Neural progenitor cell (in vitro differentiated cells): ENCODE results near the gene OSBPL1A. TPM values are rescaled to one million over a fixed set of nuclear protein-coding genes. Genes with fewer than 3 reads are reported as not detected.

Experiments used
- DNase-seq: peaks from one replicate; pipeline ENCODE4 v3.0.0-alpha.2; 2016; ENCODE audit warnings: low spot score
- H2AFZ ChIP-seq: fragments of 200-600 bp; sonication (generic); replicated peaks from 2 replicates; pipeline ENCODE4 v1.6.1; 2016; ENCODE audit warnings: antibody characterized with exemption
- H3F3A ChIP-seq: fragments of 200-600 bp; sonication (generic); 2 replicates; pipeline ENCODE4 v1.6.1; 2016; ENCODE audit warnings: antibody characterized with exemption, low read depth
- H3K27ac ChIP-seq: fragments of 200-600 bp; sonication (generic); 2 replicates; pipeline ENCODE4 v1.5.1; 2016; ENCODE audit warnings: mild to moderate bottlenecking
- H3K27me3 ChIP-seq: fragments of 200-600 bp; sonication (generic); 2 replicates; pipeline ENCODE4 v1.6.1; 2016; ENCODE audit warnings: mild to moderate bottlenecking, moderate library complexity
- H3K36me3 ChIP-seq: fragments of 200-600 bp; sonication (generic); 2 replicates; pipeline ENCODE4 v1.5.1; 2016
- H3K4me1 ChIP-seq: fragments of 200-600 bp; sonication (generic); 2 replicates; pipeline ENCODE4 v1.6.1; 2016; ENCODE audit warnings: mixed run types
- H3K4me2 ChIP-seq: fragments of 200-600 bp; sonication (generic); 2 replicates; pipeline ENCODE4 v1.6.1; 2016
- H3K4me3 ChIP-seq: fragments of 200-600 bp; sonication (generic); 2 replicates; pipeline ENCODE4 v1.5.1; 2016
- H3K79me2 ChIP-seq: fragments of 200-600 bp; sonication (generic); 2 replicates; pipeline ENCODE4 v1.6.1; 2016; ENCODE audit warnings: low read depth
- H3K9ac ChIP-seq: fragments of 200-600 bp; sonication (generic); 2 replicates; pipeline ENCODE4 v1.6.1; 2016
- H3K9me3 ChIP-seq: fragments of 200-600 bp; sonication (generic); 2 replicates; pipeline ENCODE4 v1.5.1; 2016; ENCODE audit warnings: low read depth
- H4K20me1 ChIP-seq: fragments of 200-600 bp; sonication (generic); 2 replicates; pipeline ENCODE4 v1.6.1; 2016; ENCODE audit warnings: low read depth
- H3K27ac Mint-ChIP-seq: 3 replicates; pipeline ENCODE4 v1.8.0; 2021; ENCODE audit warnings: mixed read lengths
- H3K27me3 Mint-ChIP-seq: 2 replicates; pipeline ENCODE4 v1.8.0; 2022; ENCODE audit warnings: low read depth, mild to moderate bottlenecking, inconsistent platforms, moderate library complexity, mixed read lengths; ENCODE audit not compliant: insufficient read depth
- H3K36me3 Mint-ChIP-seq: 3 replicates; pipeline ENCODE4 v1.8.0; 2021; ENCODE audit warnings: mixed read lengths
- H3K4me1 Mint-ChIP-seq: 3 replicates; pipeline ENCODE4 v1.8.0; 2021; ENCODE audit warnings: mixed read lengths
- H3K4me3 Mint-ChIP-seq: 3 replicates; pipeline ENCODE4 v1.8.0; 2021; ENCODE audit warnings: mild to moderate bottlenecking, moderate library complexity, mixed read lengths
- H3K9me3 Mint-ChIP-seq: 3 replicates; pipeline ENCODE4 v1.8.0; 2020; ENCODE audit warnings: mixed read lengths
- EZH2 ChIP-seq: fragments of 200-600 bp; sonication (generic); IDR thresholded peaks from 2 replicates; pipeline ENCODE4 v1.6.1; 2017; ENCODE audit warnings: antibody characterized with exemption, mild to moderate bottlenecking, moderate library complexity
- EZH2phosphoT487 ChIP-seq: fragments of 200-600 bp; sonication (generic); IDR thresholded peaks from 2 replicates; pipeline ENCODE4 v1.6.1; 2017; ENCODE audit warnings: antibody characterized with exemption
- total RNA-seq: library from RNA; depleted of rRNA; stranded (reverse); fragments of >200 nt; gene quantifications from 2 replicates; pipeline ENCODE4 v1.2.3, GENCODE V29; 2015; ENCODE audit warnings: low replicate concordance
- TF ChIP-seq, protein P1 (sequence below): fragments of 200-600 bp; sonication (generic); IDR thresholded peaks from 2 replicates; pipeline ENCODE4 v1.5.1; 2017; ENCODE audit warnings: antibody characterized with exemption, mild to moderate bottlenecking

OSBPL1A gene
- total RNA-seq, 1 donor from 2014 or later, result 75.0 TPM

DNA sequence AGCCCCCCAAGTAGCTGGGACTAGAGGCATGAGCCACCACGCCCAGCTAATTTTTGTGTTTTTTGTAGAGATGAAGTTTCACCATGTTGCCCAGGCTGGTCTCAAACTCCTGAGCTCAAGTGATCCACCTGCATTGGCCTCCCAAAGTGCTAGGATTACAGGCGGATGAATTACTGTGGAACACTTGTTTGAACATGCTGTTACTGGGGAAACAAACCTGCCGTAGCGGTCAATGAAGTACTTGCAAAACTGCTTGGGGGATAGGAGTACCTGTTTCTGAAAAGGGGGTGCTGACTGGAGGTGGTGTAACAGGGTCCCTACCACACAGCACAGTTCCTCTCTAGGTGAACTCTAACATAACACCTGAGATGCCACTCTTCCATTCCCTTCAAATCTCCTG is 22.9 kb upstream of the OSBPL1A start:
- H3K9ac ChIP-seq, result no peak overlapping the region
- H2AFZ ChIP-seq, result no peak overlapping the region
- no peaks in the 10 kb centered on the region for H3K9me3 ChIP-seq
- H3K27ac Mint-ChIP-seq, result no peak overlapping the region
- H3K4me3 ChIP-seq, result no peak overlapping the region
- no peaks in the 10 kb centered on the region for H3K36me3 ChIP-seq
- DNase-seq, result no peak
- no peak overlapping the region for H3K27ac ChIP-seq
- peaks cover 2% of the 10 kb centered on the region for H3F3A ChIP-seq
- H3K4me1 Mint-ChIP-seq, result peaks cover under 1% of the 10 kb centered on the region
- no peaks in the 10 kb centered on the region for H4K20me1 ChIP-seq
- peaks cover 2% of the 10 kb centered on the region for H3K36me3 Mint-ChIP-seq
- no peaks in the 10 kb centered on the region for H3K79me2 ChIP-seq
- H3K27me3 ChIP-seq, result peaks cover 14% of the 10 kb centered on the region
- peaks cover 4% of the 10 kb centered on the region for H3K27me3 Mint-ChIP-seq
- H3K4me3 Mint-ChIP-seq, result no peak overlapping the region
- no peaks in the 10 kb centered on the region for H3K9me3 Mint-ChIP-seq
- TF ChIP-seq EZH2 (no peak), EZH2phosphoT487 (no peak)
- TF ChIP-seq, protein P1, sequence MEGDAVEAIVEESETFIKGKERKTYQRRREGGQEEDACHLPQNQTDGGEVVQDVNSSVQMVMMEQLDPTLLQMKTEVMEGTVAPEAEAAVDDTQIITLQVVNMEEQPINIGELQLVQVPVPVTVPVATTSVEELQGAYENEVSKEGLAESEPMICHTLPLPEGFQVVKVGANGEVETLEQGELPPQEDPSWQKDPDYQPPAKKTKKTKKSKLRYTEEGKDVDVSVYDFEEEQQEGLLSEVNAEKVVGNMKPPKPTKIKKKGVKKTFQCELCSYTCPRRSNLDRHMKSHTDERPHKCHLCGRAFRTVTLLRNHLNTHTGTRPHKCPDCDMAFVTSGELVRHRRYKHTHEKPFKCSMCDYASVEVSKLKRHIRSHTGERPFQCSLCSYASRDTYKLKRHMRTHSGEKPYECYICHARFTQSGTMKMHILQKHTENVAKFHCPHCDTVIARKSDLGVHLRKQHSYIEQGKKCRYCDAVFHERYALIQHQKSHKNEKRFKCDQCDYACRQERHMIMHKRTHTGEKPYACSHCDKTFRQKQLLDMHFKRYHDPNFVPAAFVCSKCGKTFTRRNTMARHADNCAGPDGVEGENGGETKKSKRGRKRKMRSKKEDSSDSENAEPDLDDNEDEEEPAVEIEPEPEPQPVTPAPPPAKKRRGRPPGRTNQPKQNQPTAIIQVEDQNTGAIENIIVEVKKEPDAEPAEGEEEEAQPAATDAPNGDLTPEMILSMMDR, result no peak
- H3K4me1 ChIP-seq, result no peaks in the 10 kb centered on the region
- no peak overlapping the region for H3K4me2 ChIP-seq

DNA sequence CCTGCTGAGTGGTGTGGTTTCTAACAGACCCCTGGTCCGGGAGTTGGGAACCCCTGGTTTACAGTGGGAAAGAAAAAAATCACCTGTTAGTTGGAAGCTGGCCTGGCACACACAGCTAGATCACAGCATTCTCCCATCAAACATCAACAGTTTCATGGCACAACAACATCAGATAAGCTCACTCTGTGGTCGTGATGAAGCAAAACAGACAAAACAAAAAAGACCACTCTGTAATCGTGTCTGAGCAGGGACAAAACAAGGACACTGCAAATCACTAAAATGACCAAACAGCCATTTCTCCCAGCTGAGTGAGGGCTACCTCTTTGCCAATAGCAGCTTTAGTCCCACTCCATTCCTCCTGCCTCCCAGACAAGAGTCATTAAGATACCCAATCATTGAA is 19.9 kb upstream of the OSBPL1A start:
- no peak overlapping the region for H3K4me3 ChIP-seq
- no peak overlapping the region for H3K27ac ChIP-seq
- Mint-ChIP-seq H3K9me3 (no peaks in the 10 kb centered on the region), H3K36me3 (no peaks in the 10 kb centered on the region), H3K4me1 (peaks cover 9% of the 10 kb centered on the region), H3K27ac (peak overlapping the region; percentile 74), H3K27me3 (peaks cover 4% of the 10 kb centered on the region), H3K4me3 (no peak overlapping the region)
- H3K4me1 ChIP-seq, result peaks cover 3% of the 10 kb centered on the region
- no peak for DNase-seq
- H3K9me3 ChIP-seq, result no peaks in the 10 kb centered on the region
- H4K20me1 ChIP-seq, result no peaks in the 10 kb centered on the region
- H2AFZ ChIP-seq, result peak overlapping the region; percentile 68
- no peaks in the 10 kb centered on the region for H3K79me2 ChIP-seq
- no peak overlapping the region for H3K4me2 ChIP-seq
- H3K27me3 ChIP-seq, result no peaks in the 10 kb centered on the region
- H3K36me3 ChIP-seq, result no peaks in the 10 kb centered on the region
- H3K9ac ChIP-seq, result no peak overlapping the region
- TF ChIP-seq, protein P1, result no peak
- TF ChIP-seq EZH2 (no peak), EZH2phosphoT487 (no peak)
- H3F3A ChIP-seq, result no peaks in the 10 kb centered on the region

GRCh38 chr18:24414349-24415003 is 16.9 kb upstream of the OSBPL1A start:
- H3K27ac ChIP-seq, result no peak overlapping the region
- H3K27me3 Mint-ChIP-seq, result peaks cover 7% of the 10 kb centered on the region
- H3K4me1 ChIP-seq, result peaks cover 3% of the 10 kb centered on the region
- H3F3A ChIP-seq, result no peaks in the 10 kb centered on the region
- H3K9ac ChIP-seq, result no peak overlapping the region
- no peaks in the 10 kb centered on the region for H3K9me3 Mint-ChIP-seq
- no peak overlapping the region for H3K4me3 Mint-ChIP-seq
- H3K79me2 ChIP-seq, result no peaks in the 10 kb centered on the region
- no peaks in the 10 kb centered on the region for H3K36me3 Mint-ChIP-seq
- no peaks in the 10 kb centered on the region for H3K9me3 ChIP-seq
- H3K4me2 ChIP-seq, result no peak overlapping the region
- DNase-seq, result no peak
- H3K4me1 Mint-ChIP-seq, result peaks cover 9% of the 10 kb centered on the region
- no peaks in the 10 kb centered on the region for H4K20me1 ChIP-seq
- no peak overlapping the region for H3K27ac Mint-ChIP-seq
- H2AFZ ChIP-seq, result no peak overlapping the region
- H3K27me3 ChIP-seq, result no peaks in the 10 kb centered on the region
- H3K36me3 ChIP-seq, result no peaks in the 10 kb centered on the region
- H3K4me3 ChIP-seq, result no peak overlapping the region
- TF ChIP-seq EZH2 (no peak), EZH2phosphoT487 (no peak)
- TF ChIP-seq, protein P1, result no peak
